Measurements from ENCODE around the gene TNK1.

The TNK1 gene

DNA sequence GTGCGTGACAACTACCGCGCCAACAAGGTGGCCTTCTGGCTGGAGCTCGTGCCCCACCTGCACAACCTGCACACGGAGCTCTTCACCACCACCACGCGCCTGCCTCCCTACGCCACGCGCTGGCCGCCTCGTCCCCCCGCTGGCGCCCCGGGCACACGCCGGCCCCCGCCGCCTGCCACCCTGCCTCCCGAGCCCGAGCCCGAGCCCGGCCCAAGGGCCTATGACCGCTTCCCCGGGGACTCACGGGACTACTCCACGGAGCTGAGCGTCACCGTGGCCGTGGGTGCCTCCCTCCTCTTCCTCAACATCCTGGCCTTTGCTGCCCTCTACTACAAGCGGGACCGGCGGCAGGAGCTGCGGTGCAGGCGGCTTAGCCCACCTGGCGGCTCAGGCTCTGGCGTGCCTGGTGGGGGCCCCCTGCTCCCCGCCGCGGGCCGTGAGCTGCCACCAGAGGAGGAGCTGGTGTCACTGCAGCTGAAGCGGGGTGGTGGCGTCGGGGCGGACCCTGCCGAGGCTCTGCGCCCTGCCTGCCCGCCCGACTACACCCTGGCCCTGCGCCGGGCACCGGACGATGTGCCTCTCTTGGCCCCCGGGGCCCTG, 36.3 kb downstream of the TNK1 start:
- H3K4me3 Mint-ChIP-seq = no peak overlapping the region
- no peak overlapping the region for H3K27ac Mint-ChIP-seq
- no peaks in the 10 kb centered on the region for H3K4me1 Mint-ChIP-seq (ENCODE audit: low read depth)
- H3K9me3 Mint-ChIP-seq = no peaks in the 10 kb centered on the region
- DNase-seq (ENCODE audit: low spot score) = no peak
- H3K27me3 Mint-ChIP-seq (ENCODE audit: low read depth) = no peaks in the 10 kb centered on the region
- no peaks in the 10 kb centered on the region for H3K36me3 Mint-ChIP-seq (ENCODE audit: low read depth)

DNA sequence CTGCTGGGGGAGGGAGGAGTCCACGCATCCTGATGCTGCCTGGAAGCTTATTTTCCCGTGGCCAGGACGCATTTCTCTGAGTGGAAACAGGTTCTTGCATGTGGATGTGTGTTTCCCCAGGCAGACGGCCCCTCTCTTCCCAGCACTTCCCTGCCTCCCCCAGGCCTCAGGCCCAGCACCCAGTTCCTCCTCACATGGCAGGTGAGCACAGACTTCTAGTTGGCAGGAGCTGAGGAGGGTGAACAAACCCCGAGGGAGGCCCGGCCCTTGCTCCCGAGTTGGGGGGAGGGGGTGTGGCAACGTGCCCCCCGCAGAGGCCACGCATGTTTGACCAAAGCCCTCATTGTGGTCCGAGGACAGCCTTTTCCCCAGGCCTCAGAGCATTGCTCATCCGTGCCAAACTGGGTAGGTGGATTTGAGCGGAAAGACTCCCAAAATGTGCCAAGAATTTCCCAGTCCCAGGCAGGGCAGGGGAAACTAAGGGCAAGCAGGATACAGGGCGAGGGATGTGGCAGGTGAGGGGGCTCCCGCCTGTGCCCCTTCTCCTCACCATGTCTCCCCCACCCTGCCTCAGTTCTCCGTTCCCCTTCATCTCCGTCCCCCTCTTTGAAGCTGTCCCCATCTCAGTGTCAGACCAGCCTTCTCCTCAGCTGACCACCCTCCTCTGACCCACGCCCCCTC, 37.7 kb downstream of the TNK1 start:
- H3K4me3 Mint-ChIP-seq = no peak overlapping the region

DNA sequence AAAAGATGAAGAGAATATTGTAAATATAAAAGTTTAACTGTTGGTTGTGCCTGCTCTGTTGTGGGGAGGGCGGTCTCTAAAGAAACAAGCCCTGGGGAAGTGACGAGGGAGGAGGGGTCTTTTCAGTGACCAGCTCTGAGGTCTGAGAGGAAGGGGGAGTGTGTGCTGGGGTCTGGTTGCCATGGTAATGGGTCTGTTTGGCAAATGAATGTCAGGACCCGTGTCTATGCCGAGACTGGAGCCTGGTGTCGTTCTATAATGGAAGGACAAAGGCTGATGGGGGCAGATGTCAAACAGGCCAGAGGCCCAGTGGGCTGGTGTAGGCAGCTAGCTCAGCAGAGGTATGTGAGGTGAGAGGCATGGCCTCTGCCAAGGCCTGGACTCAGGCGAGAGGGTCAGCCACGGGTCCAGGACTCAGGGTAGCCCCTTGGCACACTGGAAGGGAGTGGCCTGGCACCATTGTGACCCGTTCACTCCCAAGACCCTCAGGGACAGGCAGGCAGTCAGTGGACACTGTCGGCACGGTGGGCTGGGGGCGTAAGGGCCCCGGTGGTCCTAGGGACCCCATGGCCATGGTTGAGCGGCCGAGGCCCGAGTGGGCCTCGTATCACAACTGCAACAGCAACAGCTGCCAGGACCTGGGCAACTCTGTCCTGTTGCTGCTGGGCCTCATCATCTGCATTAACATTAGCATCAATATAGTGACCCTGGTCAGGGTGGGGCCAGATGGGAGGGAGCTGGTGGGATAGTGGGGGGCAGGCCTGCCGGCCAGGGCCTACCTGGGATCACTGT, 39.1 kb downstream of the TNK1 start, which contains the start of gene SPEM1:
Gene SPEM1, plus strand, starts transcription at position 506 of the 792 bp plus-strand sequence. Its CDS starts 61 bp downstream, at position 567.
- no peaks in the 10 kb centered on the region for H3K36me3 Mint-ChIP-seq (ENCODE audit: low read depth)
- no peak within 1 kb of the TSS for H3K4me3 Mint-ChIP-seq
- no peak for DNase-seq (ENCODE audit: low spot score)
- no peaks in the 10 kb centered on the region for H3K27me3 Mint-ChIP-seq (ENCODE audit: low read depth)
- H3K4me1 Mint-ChIP-seq (ENCODE audit: low read depth) = no peaks in the 10 kb centered on the region
- no peaks in the 10 kb centered on the region for H3K9me3 Mint-ChIP-seq
- H3K27ac Mint-ChIP-seq = no peak within 1 kb of the TSS

More for the DNA sequence above, 37.7 kb downstream of the TNK1 start:
- Mint-ChIP-seq H3K9me3 (no peaks in the 10 kb centered on the region), H3K4me1 (ENCODE audit: low read depth) (no peaks in the 10 kb centered on the region), H3K27ac (no peak overlapping the region), H3K36me3 (ENCODE audit: low read depth) (no peaks in the 10 kb centered on the region), H3K27me3 (ENCODE audit: low read depth) (no peaks in the 10 kb centered on the region)
- DNase-seq (ENCODE audit: low spot score) = no peak

DNA sequence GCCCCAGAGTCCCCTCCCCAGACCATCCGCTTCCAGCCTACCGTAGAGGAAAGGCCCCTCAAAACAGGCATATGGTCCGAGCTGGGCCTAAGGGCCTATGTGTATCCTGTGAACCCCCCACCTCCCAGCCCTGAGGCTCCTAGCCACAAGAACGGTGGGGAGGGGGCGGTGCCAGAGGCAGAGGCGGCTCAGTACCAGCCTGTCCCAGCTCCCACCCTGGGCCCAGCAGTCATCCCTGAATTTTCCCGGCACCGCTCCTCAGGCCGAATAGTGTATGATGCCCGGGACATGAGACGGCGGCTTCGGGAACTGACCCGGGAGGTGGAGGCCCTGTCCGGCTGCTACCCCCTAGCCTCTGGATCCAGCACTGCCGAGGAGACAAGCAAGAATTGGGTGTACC, 40.3 kb downstream of the TNK1 start:
- DNase-seq (ENCODE audit: low spot score) = no peak
- no peak overlapping the region for H3K27ac Mint-ChIP-seq
- no peak overlapping the region for H3K4me3 Mint-ChIP-seq
- H3K27me3 Mint-ChIP-seq (ENCODE audit: low read depth) = no peaks in the 10 kb centered on the region
- H3K9me3 Mint-ChIP-seq = no peaks in the 10 kb centered on the region
- no peaks in the 10 kb centered on the region for H3K4me1 Mint-ChIP-seq (ENCODE audit: low read depth)
- H3K36me3 Mint-ChIP-seq (ENCODE audit: low read depth) = no peaks in the 10 kb centered on the region

DNA sequence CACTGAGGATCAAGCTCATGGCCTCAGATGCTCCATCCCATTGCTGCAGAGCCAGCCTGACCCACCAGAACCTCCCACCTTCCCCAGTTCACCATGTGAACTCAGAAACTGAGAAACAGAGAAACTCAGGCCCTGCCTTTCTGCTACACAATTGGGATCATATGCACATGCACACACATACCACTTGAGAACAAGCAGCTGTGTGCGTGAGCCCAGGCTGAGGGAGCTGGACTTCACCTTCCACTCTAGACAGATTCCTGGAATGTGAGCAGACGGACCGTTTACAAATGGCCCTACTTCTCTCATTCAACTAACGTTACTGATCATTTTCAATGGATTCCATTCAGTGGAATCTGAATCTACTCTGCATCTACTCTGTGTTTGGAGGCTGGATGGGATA, 42.8 kb downstream of the TNK1 start:
- Mint-ChIP-seq H3K4me1 (ENCODE audit: low read depth) (no peaks in the 10 kb centered on the region), H3K36me3 (ENCODE audit: low read depth) (no peaks in the 10 kb centered on the region), H3K27me3 (ENCODE audit: low read depth) (no peaks in the 10 kb centered on the region), H3K4me3 (no peak overlapping the region), H3K27ac (no peak overlapping the region), H3K9me3 (no peaks in the 10 kb centered on the region)
- DNase-seq (ENCODE audit: low spot score) = no peak

DNA sequence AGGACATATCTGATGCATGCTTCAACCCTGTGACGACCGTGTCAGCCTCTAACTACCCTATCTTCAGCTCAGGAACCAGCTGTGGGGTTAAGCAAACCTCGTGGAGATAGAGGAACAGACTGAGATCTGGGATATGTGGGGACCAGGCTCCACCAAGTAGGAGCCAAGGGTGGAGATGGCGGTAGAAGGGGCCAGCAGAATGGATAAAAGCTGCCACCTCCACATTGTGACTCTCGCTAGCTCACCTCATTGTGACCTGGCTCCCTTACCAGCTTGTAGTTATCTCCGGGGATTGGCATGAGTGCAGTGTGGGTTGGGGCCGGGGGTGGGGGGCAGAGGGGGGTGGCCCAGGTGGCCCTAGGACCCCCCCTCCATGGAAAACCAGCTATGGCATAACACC, 44.4 kb downstream of the TNK1 start, which contains the start of gene SPEM2:
Gene SPEM2, plus strand, starts transcription at position 301 of the 400 bp plus-strand sequence. Its CDS starts 73 bp downstream, at position 374.
- no peak within 1 kb of the TSS for H3K4me3 Mint-ChIP-seq
- no peak for DNase-seq (ENCODE audit: low spot score)
- no peaks in the 10 kb centered on the region for H3K4me1 Mint-ChIP-seq (ENCODE audit: low read depth)
- no peak within 1 kb of the TSS for H3K27ac Mint-ChIP-seq
- H3K27me3 Mint-ChIP-seq (ENCODE audit: low read depth) = no peaks in the 10 kb centered on the region
- no peaks in the 10 kb centered on the region for H3K36me3 Mint-ChIP-seq (ENCODE audit: low read depth)
- H3K9me3 Mint-ChIP-seq = no peaks in the 10 kb centered on the region

DNA sequence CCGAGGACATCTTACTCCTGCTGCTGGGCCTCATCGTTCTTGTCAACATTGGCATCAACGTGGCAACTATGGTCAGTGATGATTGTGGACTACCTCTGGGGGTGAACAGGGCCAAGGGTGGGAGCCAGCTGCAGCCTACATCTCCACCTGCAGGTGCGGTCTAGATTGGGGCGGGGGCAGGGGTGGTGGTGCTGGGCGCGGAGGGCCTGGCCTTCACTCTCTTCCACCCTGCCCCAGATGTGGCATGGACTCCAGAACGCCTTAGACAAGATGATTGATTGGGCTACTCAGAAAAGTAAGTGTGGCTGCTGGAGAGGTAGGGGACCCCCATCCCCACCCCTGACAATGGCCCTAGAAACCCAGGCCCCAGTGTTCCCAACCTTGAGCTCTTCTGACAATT, 44.9 kb downstream of the TNK1 start:
- Mint-ChIP-seq H3K27me3 (ENCODE audit: low read depth) (no peaks in the 10 kb centered on the region), H3K27ac (no peak overlapping the region), H3K36me3 (ENCODE audit: low read depth) (no peaks in the 10 kb centered on the region), H3K9me3 (no peaks in the 10 kb centered on the region), H3K4me3 (no peak overlapping the region), H3K4me1 (ENCODE audit: low read depth) (no peaks in the 10 kb centered on the region)
- DNase-seq (ENCODE audit: low spot score) = no peak

DNA sequence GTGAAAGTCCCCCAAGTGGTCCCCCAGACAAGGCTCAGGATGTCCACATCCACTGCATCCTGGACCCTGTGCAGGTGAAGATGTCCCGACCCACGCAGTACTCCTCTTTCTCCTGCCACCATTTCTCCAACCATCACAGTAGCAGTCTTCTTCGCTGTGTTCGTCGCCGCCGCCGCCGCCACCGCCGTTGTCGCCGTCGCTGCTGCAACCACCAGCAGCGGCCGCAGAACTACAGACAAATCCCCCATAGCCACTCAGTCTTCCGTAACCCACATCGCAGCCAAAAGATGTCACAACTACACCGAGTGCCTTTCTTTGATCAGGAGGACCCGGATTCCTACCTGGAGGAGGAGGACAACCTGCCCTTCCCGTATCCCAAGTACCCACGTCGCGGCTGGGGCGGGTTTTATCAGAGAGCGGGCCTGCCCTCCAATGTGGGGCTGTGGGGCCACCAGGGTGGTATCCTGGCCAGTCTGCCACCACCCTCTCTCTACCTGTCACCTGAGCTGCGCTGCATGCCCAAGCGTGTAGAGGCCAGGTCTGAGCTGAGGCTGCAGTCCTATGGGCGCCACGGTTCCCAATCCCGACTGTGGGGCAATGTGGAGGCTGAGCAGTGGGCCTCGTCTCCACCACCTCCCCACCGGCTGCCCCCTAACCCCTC, 45.4 kb downstream of the TNK1 start:
- no peaks in the 10 kb centered on the region for H3K27me3 Mint-ChIP-seq (ENCODE audit: low read depth)
- no peak for DNase-seq (ENCODE audit: low spot score)
- H3K27ac Mint-ChIP-seq = no peak overlapping the region
- no peaks in the 10 kb centered on the region for H3K36me3 Mint-ChIP-seq (ENCODE audit: low read depth)
- no peak overlapping the region for H3K4me3 Mint-ChIP-seq
- H3K9me3 Mint-ChIP-seq = no peaks in the 10 kb centered on the region
- H3K4me1 Mint-ChIP-seq (ENCODE audit: low read depth) = no peaks in the 10 kb centered on the region

DNA sequence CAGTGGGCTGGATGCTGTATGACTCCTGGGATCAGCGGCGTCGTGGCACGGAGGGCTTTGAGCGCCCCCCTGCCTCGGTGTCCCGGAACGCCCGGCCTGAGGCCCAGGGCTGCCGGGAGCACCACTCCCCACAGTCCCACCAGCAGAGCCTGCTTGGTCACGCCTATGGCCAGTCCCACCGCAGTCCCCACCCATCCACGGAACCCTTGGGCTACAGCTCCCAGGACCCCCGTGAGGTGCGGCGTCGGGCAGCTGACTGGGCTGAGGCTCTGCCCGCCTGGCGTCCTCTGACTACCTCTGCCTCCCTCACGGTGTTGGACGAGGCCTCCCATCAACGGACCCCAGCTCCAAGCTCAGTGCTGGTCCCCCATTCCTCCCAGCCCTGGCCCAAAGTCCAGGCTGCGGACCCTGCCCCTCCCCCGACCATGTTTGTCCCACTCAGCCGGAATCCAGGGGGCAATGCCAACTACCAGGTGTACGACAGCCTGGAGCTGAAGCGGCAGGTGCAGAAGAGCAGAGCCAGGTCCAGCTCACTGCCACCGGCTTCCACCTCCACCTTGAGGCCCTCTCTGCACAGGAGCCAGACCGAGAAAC, 46.1 kb downstream of the TNK1 start:
- no peaks in the 10 kb centered on the region for H3K4me1 Mint-ChIP-seq (ENCODE audit: low read depth)
- no peaks in the 10 kb centered on the region for H3K9me3 Mint-ChIP-seq
- H3K4me3 Mint-ChIP-seq = no peak overlapping the region
- H3K27me3 Mint-ChIP-seq (ENCODE audit: low read depth) = no peaks in the 10 kb centered on the region
- DNase-seq (ENCODE audit: low spot score) = no peak
- H3K27ac Mint-ChIP-seq = no peak overlapping the region
- no peaks in the 10 kb centered on the region for H3K36me3 Mint-ChIP-seq (ENCODE audit: low read depth)

DNA sequence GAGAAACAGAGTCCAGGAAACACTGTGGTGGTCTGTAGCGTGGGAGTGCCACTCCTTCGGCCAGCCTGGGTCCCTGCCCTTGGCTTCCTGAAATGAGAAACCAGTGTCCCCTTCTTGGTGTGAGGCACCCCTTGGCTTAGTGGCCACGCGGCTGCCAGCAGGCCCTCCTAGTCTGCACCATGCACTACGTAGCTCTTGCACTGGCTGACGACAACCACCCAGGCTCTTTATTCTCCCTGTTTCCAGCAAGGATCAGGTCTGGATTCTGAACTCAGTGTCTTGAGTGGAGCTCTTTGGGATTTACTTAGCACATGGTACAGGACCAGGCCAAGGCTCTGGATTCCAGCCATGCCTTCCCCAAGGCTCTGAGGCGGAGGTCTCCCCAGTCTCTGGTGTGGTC, 46.7 kb downstream of the TNK1 start:
- no peak for DNase-seq (ENCODE audit: low spot score)
- no peaks in the 10 kb centered on the region for H3K27me3 Mint-ChIP-seq (ENCODE audit: low read depth)
- H3K4me1 Mint-ChIP-seq (ENCODE audit: low read depth) = no peaks in the 10 kb centered on the region
- H3K4me3 Mint-ChIP-seq = no peak overlapping the region
- H3K9me3 Mint-ChIP-seq = no peaks in the 10 kb centered on the region
- no peaks in the 10 kb centered on the region for H3K36me3 Mint-ChIP-seq (ENCODE audit: low read depth)
- H3K27ac Mint-ChIP-seq = no peak overlapping the region

DNA sequence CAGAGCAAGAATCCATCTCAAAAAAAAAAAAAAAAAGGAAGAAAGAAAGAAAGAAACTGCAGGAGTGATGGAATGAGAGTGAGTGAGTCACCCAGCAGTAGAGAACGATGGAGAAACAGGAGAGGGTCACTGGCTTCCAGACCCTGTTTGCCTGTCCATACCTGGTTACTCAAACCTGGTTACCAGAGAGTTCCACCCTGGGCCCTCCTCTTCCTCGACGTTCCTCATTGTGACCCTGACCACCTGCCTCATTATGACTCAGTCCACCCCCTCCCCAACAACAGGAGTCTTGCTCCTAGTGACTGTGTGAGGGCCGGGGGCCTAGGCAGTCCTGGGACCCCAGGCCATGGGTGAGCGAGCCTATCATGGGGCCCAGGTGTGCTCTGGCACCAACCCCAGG, 47.7 kb downstream of the TNK1 start, which contains the start of gene SPEM3:
Gene SPEM3, plus strand, starts transcription at position 301 of the 400 bp plus-strand sequence. Its CDS starts 46 bp downstream, at position 347.
- no peaks in the 10 kb centered on the region for H3K27me3 Mint-ChIP-seq (ENCODE audit: low read depth)
- H3K4me3 Mint-ChIP-seq = no peak within 1 kb of the TSS
- no peaks in the 10 kb centered on the region for H3K4me1 Mint-ChIP-seq (ENCODE audit: low read depth)
- no peak within 1 kb of the TSS for H3K27ac Mint-ChIP-seq
- no peaks in the 10 kb centered on the region for H3K36me3 Mint-ChIP-seq (ENCODE audit: low read depth)
- H3K9me3 Mint-ChIP-seq = no peaks in the 10 kb centered on the region
- DNase-seq (ENCODE audit: low spot score) = no peak

DNA sequence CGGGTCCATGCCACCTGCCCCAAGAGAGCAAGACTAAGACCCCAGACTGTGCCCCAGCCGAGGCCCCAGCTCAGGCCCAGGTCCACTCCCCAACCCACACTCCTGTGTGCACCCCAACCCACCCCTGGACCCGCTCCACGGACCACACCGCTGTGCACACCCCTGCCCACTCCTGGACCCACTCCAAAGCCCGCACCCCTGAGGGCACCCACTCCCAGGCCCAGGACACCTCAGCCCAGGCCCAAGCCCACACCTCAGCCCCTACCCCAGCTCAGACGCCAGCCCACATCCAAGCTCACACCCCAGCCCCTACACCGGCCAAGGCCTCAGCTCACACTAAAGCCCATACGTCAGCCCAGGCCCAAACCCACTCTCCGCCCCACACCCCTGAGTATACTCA, 48.8 kb downstream of the TNK1 start:
- Mint-ChIP-seq H3K27ac (no peak overlapping the region), H3K4me3 (no peak overlapping the region), H3K36me3 (ENCODE audit: low read depth) (no peaks in the 10 kb centered on the region), H3K9me3 (no peaks in the 10 kb centered on the region), H3K4me1 (ENCODE audit: low read depth) (no peaks in the 10 kb centered on the region), H3K27me3 (ENCODE audit: low read depth) (no peaks in the 10 kb centered on the region)
- no peak for DNase-seq (ENCODE audit: low spot score)

DNA sequence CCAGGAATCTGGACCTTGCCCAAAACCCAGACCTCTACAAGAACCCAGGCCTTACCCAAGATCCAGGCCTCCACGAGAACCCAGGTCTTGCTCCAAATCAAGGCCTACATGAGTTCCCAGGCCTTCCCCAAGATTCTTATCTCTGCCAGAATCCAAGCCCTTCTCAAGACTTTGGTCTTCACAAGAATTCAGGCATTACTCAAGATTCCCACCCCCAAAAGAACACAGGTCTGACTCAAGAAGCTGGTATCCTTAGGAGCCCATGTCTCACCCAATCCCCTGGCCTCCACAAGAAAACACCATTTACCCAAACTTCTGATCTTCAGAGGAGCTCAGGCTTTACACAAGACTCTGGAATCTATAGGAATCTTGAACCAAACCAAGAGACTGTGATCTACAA, 50.3 kb downstream of the TNK1 start:
- Mint-ChIP-seq H3K27me3 (ENCODE audit: low read depth) (no peaks in the 10 kb centered on the region), H3K4me3 (no peak overlapping the region), H3K9me3 (no peaks in the 10 kb centered on the region), H3K27ac (no peak overlapping the region), H3K4me1 (ENCODE audit: low read depth) (peaks cover under 1% of the 10 kb centered on the region), H3K36me3 (ENCODE audit: low read depth) (no peaks in the 10 kb centered on the region)
- no peak for DNase-seq (ENCODE audit: low spot score)

Data from T-helper 2 cell treated with Interferon-gamma antibody and Interleukin-4, amounts not matched to agents 5 μg/mL and 100 μg/mL, for 36 hours (primary cell).